ENCODE measurements around the gene PPP1R7.

PPP1R7 gene

GRCh38 chr2:241216211-241216761 lies 66.0 kb downstream of the PPP1R7 start:
- no peak for DNase-seq

- peak; percentile 11 for DNase-seq
Observed at GRCh38 chr2:241217320-241218031, 67.2 kb downstream of the PPP1R7 start.

- no peak for DNase-seq
Observed at GRCh38 chr2:241218131-241219029, 68.1 kb downstream of the PPP1R7 start.

- DNase-seq = no peak
Observed at GRCh38 chr2:241219030-241219382, 68.7 kb downstream of the PPP1R7 start.

GRCh38 chr2:241219856-241220356 lies 69.6 kb downstream of the PPP1R7 start:
- no peak for DNase-seq

GRCh38 chr2:241223211-241224017 lies 73.1 kb downstream of the PPP1R7 start:
- no peak for DNase-seq

GRCh38 chr2:241224018-241224850 lies 74.0 kb downstream of the PPP1R7 start:
- DNase-seq = no peak

GRCh38 chr2:241224851-241225438 lies 74.7 kb downstream of the PPP1R7 start:
- DNase-seq = no peak

- DNase-seq = no peak
Observed at GRCh38 chr2:241225545-241225944, 75.3 kb downstream of the PPP1R7 start.

- no peak for DNase-seq
Observed at GRCh38 chr2:241225983-241226382, 75.7 kb downstream of the PPP1R7 start.

GRCh38 chr2:241226723-241227572 lies 76.7 kb downstream of the PPP1R7 start:
- DNase-seq = no peak

- no peak for DNase-seq
Observed at GRCh38 chr2:241227594-241227993, 77.3 kb downstream of the PPP1R7 start.

GRCh38 chr2:241228081-241228859 lies 78.0 kb downstream of the PPP1R7 start:
- no peak for DNase-seq

- no peak for DNase-seq
Observed at GRCh38 chr2:241228860-241229516, 78.7 kb downstream of the PPP1R7 start.

- DNase-seq = no peak
Observed at GRCh38 chr2:241229563-241230401, 79.5 kb downstream of the PPP1R7 start.

- no peak for DNase-seq
Observed at GRCh38 chr2:241230435-241230834, 80.2 kb downstream of the PPP1R7 start.

GRCh38 chr2:241232736-241233575 lies 82.7 kb downstream of the PPP1R7 start:
- no peak for DNase-seq

Measured in activated CD4-positive, alpha-beta T cell treated with anti-CD3 and anti-CD28 coated beads, Interleukin-2, amount 50 U/mL, for 16 hours (primary cell).